Activated T-cell treated with anti-CD3 and anti-CD28 coated beads, Interleukin-2, amount 50 U/mL, for 1 hour (primary cell): ENCODE data around the gene CES4A.
"Not testable (repeated sequence)": the region's sequence is repeated elsewhere in the genome, so short reads cannot be mapped to it uniquely, and the experiment has no call there.

ENCODE experiments used
- DNase-seq: peaks from one replicate; pipeline ENCODE4 v3.0.0-alpha.2; 2020

CES4A gene

DNA sequence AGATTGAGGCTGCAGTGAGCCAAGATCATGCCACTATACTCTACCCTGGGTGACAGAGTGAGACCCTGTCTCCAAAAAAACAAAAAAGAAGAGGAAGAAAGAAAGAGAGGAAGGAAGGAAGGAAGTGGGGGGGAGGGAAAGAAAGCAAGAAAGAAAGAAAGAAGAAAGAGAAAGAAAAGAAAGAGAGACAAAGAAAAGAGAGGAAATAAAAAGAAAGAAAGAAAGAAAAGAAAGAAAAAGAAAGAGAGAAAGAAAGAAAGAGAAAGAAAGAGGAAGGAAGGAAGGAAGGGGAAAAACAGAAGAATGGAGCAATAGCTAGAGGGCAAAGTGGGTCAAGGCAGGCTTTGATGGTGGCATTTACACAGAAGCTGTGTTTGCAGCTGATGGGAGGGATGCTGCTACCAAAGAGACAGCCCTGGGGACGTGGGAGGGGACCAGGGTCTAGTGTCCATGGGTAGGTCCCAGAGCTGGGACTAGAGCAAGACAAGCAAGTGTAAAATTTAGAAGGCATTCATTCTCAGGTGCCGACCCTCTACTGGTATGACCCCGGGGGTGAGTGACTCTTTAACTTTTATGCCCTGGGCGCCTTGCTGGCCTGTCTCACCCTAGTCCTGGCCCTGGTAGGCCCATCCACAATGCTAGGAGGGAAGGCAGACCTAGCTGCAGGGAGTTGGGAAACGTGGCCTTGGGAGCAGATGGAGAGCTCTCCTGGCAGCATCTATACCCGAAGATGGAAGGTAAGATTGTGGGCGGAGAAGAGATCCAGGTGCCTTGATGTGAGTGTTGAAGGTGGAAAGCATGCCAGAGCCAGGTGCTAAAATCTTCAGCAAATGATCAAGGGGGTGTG lies 29.3 kb upstream of the CES4A start:
- no peak for DNase-seq

DNA sequence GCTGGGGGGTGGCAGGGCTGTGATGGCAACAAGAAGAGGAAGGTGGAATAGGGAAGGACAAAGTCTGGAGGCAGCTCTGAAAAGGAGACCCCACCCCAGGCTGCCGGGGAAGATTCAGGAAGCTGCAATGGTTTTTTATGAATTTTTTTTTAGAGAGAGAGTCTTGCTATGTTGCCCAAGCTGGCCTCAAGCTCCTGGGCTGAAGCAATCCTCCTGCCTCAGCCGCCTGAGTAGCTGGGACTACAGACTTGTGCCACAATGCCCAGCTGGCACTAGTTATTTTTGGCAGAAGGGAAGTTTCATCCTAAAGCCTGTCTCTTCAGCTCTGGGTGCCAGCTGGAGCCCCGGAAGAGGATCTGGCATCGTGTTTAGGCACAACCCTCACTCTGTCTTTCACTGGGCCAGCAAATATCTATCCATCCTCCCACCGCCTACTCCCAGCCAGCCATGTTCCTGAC lies 28.7 kb upstream of the CES4A start:
- DNase-seq = no peak

DNA sequence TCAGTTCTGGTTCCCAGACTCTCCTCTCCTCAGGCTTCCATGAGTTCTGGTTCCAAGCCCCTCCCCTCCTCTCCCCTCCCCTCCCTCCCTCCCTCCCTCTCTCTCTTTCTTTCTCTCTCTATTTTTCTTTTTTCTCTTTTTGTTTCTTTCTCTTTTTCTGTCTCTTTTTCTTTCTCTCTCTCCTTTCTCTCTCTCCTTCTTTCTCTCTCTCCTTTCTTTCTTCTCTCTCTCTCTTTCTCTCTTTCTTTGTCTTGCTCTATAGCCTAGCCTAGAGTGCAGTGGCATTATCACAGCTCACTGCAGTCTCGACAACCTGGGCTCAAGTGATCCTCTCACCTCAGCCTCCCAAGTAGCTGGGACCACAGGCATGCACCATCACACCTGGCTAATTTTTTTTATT lies 28.1 kb upstream of the CES4A start:
- DNase-seq = no peak

DNA sequence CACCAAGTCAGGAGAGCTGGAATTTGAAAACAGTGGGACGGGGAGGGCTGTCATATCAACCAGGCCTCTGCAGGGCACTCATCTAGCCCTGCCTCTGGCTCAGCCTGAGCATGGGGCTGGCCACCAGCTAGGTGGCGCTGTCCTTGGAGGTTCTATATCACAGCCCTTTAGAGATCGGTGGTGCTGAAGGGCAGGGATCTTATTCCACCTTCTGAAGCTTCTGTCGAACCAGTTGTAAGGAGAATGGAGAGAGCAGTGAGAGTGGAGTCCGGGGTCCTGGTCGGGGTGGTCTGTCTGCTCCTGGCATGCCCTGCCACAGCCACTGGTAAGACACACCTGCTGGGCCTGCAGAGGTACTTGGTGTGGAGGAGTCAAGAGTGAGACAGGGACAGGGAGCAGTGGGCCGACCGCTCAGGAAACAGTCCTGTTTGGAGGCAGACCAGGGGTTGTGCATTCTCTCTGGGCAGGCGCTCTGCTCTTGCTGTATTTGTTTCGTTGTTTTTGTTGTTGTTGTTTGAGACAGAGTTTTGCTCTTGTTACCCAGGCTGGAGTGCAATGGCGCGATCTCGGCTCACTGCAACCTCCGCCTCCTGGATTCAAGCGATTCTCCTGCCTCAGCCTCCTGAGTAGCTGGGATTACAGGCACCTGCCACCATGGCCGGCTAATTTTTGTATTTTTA lies 27.2 kb upstream of the CES4A start, which contains the start of gene CES3:
Gene CES3, plus strand, starts transcription at position 202 of the 680 bp plus-strand sequence. Its CDS starts 42 bp downstream, at position 244.
- peak; percentile 61 for DNase-seq

DNA sequence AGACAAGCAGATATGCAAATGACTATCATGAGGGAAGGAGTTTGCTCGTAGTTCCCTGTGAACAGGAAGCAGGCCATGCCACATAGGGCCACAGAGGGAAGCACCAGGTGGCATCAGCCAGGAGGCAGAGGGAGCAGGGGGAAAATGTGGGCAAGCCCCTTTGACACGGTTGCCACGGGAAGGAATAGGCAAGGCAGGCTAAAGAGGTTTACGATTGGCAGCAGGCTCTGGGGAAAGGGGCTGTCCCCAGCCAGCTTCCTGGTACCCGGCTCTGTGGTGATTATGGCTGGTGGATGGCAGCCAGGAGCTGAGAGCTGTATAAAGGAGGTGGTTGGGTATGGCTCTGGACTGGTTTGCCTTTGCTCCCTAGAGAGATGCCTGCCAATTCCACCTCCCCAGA lies 26.5 kb upstream of the CES4A start:
- no peak for DNase-seq

DNA sequence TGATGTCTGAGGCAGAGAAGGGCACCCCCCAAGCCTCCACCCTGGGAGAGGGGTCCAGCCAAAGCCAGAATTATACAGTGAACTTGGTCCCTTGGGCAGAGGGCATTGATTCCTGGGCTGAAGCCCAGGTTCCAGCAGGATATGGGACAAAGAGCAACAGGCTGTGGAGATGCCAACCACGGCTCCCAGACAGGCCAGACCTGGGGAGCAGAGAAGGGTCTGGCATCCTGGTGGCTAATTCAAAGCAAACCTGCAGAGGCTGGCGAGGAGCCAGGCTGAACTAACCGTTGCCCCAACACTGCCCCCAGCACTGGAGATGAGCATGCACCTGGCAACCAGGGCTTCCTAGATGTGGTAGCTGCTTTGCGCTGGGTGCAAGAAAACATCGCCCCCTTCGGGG lies 24.3 kb upstream of the CES4A start:
- DNase-seq = no peak

DNA sequence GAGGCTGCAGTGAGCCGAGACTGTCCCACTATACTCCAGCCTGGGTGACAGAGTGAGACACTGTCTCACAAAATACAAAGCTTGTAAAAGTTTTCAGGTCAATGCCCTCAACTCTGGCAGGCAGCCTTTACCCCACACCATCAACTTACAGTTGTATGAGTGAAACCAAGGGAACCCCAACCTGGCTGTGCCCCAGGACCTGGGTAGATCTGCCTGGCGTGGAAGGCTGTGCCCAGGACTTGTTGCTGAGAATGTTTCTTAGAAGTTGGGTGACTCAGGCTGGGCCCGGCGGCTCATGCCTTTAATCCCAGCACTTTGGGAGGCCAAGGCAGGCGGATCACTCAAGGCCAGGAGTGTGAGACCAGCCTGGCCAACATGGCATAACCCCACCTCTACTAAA lies 19.5 kb upstream of the CES4A start:
- no peak for DNase-seq

DNA sequence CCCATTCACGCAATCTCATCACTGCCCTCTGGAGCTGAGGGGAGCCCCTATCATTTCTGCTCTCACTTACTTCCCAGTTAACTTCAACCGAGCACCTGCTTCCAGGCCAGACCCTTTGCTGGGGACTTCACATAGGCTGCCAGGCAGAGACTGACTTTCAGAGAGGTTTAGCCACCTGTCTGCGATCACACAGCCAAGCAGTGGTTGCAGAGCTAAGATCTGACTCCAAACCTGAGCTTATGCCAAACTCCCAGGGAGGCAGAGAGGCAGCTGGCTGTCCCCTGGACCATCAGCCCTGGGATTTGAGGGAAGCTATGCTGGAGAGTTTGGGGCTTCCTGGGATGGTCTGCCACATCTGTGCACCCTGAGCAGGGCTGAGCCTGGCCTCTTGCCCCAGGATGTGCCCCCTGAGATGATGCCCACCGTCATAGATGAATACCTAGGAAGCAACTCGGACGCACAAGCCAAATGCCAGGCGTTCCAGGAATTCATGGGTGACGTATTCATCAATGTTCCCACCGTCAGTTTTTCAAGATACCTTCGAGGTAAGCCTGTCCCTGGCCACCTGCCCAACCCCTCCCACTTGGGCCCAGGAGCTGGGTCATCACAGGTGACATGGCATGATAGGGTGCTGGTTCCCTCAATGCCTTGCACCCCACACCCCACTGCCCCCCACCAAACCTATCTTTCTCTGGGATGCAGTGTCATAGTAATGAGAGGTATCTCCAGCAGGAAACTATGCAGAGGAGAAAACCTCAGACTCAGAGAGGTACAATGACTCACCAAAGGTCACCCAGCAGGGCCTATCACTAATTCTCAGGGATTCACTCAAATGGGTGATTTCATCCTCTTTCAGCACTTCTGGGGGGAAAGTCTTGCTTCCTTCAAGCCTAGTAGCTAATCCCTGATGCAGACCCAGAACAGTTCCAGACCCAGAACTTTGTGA lies 17.3 kb upstream of the CES4A start:
- no peak for DNase-seq

DNA sequence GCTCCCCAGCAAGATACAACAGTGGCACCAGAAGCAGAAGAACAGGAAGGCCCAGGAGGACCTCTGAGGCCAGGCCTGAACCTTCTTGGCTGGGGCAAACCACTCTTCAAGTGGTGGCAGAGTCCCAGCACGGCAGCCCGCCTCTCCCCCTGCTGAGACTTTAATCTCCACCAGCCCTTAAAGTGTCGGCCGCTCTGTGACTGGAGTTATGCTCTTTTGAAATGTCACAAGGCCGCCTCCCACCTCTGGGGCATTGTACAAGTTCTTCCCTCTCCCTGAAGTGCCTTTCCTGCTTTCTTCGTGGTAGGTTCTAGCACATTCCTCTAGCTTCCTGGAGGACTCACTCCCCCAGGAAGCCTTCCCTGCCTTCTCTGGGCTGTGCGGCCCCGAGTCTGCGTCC lies 15.4 kb upstream of the CES4A start:
- DNase-seq = no peak

DNA sequence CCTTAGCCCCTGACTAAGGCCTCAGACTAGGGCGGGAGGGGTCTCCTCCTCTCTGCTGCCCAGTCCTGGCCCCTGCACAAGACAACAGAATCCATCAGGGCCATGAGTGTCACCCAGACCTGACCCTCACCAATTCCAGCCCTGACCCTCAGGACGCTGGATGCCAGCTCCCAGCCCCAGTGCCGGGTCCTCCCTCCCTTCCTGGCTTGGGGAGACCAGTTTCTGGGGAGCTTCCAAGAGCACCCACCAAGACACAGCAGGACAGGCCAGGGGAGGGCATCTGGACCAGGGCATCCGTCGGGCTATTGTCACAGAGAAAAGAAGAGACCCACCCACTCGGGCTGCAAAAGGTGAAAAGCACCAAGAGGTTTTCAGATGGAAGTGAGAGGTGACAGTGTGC lies 14.7 kb upstream of the CES4A start:
- DNase-seq = no peak

DNA sequence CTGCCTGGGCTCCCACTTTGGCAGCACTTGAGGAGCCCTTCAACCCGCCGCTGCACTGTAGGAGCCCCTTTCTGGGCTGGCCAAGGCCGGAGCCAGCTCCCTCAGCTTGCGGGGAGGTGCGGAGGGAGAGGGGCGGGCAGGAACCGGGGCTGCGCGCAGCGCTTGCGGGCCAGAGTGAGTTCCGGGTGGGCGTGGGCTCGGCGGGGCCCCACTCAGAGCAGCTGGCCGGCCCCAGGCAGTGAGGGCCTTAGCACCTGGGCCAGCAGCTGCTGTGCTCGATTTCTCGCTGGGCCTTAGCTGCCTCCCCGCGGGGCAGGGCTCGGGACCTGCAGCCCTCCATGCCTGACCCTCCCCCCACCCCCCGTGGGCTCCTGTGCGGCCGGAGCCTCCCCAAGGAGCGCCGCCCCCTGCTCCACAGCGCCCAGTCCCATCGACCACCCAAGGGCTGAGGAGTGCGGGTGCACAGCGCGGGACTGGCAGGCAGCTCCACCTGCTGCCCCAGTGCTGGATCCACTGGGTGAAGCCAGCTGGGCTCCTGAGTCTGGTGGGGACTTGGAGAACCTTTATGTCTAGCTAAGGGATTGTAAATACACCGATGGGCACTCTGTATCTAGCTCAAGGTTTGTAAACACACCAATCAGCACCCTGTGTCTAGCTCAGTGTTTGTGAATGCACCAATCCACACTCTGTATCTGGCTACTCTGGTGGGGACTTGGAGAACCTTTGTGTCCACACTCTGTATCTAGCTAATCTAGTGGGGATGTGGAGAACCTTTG lies 14.0 kb upstream of the CES4A start:
- DNase-seq = not testable (repeated sequence)

DNA sequence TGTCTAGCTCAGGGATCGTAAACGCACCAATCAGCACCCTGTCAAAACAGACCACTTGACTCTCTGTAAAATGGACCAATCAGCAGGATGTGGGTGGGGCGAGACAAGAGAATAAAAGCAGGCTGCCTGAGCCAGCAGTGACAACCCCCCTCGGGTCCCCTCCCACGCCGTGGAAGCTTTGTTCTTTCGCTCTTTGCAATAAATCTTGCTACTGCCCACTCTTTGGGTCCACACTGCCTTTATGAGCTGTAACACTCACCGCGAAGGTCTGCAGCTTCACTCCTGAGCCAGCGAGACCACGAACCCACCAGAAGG lies 13.5 kb upstream of the CES4A start:
- DNase-seq = peak; percentile 43

DNA sequence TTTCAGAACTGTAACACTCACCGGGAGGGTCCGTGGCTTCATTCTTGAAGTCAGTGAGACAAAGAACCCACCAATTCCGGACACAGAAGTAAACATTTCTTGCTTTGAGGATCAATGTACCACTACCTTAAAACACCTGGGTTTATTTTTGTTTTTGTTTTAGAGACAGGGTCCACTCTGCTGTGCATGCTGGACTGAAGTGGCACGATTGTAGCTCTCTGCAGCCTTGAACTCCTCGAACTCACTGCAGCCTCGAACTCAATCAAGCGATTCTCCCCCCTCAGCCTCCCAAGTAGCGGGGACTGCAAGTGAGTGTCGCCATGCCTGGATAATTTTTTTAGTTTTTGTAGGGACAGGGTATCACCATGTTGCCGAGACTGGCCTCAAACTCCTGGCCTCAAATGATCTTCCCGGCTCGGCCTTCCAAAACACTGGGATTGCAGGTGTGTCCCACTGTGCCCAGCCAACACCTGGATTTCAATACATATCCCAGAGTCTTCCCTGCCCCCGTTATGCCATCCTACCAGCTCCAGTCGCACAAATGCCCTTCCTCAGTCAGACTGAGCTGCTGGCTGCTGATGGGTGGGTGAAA lies 13.0 kb upstream of the CES4A start:
- DNase-seq = no peak

DNA sequence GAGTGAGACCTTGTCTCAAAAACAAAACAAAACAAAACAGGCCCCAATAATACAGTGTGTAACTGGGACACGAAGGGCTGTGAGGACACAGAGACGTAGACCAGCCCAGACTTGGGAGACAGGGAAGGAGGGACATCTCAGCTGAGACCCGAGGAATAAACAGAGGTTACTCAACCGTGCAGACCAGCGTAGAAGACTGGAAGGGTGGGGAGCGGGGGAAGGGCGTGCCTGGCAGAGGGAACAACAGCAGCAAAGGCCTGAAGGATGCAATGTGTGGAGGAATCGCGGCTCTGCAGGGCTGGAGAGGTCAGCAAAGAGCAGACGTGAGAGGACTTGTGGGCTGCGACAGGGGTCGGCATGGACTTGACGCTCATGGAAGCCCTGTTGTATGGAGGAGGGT lies 11.6 kb upstream of the CES4A start:
- DNase-seq = no peak

DNA sequence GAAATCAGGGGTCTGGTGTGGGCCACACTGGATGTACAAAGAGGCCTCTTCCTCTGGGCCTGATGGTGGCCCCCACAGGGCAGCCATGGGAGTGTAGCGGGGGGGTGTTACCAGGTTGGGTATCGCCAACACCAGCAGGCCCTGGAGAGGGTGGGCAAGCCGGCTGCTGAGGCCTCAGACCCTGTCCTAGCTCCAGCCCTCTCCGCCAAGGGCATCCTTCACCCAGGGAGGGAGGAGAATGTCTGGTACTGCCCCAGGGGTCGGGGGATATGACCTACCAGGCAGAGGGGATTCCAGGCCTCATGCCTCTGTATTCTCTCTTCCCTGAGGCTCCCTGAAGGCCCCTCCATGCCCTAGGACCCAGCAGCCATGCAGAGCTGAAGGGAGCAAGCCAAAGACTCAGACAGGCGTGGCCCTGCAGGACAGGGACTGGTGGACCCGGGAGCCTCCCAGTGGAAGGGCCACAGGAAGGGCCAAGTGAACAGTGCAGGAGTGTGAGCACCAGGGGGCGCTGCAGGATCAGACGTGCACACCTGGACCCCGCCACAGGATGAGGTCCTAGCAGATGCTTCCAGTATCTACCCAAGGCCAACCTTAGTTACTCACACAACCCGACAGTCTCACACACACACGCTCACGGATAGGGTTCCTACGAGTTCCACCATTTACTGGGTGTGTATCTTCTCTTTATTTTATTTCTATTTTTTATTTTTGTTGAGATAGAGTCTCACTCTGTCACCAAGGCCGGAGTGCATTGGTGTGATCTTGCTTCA lies 10.9 kb upstream of the CES4A start:
- DNase-seq = peak; percentile 88

DNA sequence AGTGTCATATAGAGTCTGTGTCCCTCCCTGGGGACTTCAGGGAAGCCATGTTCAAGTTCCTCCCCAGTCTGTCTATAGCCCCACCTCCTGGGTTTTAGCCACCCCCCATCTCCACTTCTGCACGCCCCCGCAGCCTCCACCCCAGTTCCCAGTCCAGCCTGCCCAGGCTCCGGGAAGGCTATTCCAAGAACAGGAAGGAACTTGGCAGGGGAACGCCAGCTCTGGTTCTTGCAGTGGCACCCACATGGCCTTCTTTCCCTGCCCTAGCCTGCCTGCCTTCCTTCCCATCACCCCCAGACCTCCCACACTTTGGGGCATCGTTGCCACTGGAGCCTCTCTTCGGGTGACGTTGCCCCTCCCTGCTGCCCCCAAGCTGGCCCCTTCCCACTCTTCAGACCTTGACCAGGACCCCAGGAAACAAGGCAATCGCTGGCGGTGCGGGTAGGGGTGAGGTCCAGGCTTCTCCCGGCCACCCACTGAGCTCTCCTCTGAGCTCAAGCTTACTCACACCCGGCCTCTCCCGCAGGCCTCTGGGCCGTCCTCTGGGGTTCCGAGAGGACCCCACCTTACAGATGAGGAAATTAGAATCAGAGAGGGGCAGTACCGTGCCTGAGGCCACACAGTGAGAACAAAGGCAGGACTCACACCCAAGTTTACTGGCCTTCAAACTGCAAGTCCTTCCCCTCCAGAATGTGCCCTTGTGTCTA lies 9.2 kb upstream of the CES4A start:
- no peak for DNase-seq

DNA sequence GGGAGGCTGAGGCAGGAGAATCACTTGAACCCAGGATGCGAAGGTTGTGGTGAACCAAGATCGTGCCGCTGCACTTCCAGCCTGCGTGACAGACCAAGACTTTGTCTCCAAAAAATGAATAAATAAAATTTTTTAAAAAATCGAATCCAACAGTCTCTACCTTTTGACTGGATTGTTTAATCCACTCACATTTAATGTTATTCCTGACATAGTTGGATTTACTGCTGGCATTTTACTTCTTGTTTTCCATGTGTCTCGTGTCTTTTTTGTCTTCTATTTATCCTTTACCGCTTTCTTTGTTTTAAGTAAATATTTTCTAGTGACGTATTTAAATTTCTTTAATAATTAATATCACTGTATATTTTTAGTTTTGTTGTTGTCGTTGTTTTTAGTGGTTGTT lies 5.4 kb upstream of the CES4A start:
- DNase-seq = no peak

DNA sequence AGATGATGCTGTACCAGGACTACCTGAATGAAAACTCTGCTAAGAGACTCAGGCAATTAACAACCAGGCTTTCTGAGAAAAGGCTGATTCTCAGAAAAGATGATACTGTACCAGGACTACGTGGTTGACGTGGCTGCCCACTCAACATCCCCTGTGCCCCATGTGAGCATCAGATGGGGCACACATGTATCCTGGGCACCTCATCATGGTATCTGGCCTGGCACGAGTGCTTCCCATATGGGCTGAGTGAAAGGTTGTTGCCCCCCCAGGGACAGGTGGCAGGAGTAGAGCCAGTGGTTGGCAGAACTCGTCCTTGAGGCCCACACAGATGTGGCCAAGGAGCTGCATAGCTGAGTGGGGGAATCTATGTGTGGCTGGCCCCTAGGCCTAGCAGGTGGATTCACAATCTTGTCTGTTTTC lies 3.5 kb upstream of the CES4A start:
- peak; percentile 45 for DNase-seq

DNA sequence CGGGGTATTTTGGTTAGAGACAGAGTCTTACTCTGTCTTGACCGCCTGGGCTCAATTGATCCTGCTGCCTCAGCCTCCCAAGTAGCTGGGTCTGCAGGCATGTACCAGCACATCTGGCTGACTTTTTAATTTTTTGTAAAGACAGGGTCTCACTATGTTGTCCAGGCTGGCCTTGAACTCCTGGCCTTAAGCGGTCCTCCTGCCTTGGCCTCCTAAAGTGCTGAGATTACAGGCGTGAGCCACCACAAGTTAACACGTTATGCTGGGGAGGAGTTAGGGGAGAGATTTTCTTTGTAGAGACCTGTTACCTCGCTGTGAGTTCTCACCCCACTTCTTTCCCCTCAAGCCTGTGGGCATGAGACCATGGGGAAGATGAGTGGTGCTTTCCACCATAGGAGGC lies 1.8 kb upstream of the CES4A start:
- no peak for DNase-seq

DNA sequence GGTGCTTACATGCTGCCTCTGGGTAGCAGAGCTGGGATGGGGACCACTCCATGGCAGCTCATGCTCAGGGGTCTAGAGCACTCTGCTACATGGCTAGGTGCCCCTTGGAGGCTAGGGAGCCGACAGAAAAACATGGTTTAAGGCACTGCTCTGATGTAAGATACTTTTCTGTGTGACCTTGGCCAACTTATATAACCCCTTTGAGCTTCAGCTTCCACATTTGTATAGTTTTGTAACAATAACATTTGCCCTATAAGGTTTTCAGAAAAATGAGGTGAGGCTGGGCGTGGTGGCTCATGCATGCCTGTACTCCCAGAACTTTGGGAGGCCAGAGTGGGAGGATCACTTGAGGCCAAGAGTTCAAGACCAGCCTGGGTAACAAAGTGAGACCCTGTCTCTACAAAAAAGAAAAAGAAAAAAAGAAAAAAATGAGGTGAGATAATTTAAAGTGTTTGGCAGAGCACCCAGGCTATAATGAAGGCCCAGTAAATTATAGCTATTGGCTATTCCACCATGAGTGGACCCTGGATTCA lies 3.2 kb downstream of the CES4A start:
- no peak for DNase-seq
